Hepatocyte (in vitro differentiated cells): ENCODE data around the gene GOLGA1. TPM values are rescaled to one million over a fixed set of nuclear protein-coding genes. Genes with fewer than 3 reads are reported as not detected.
A peak's percentile ranks its signal among the peaks of the same experiment; 100 is the strongest.

Experiments used
- DNase-seq: peaks from one replicate; pipeline ENCODE4 v3.0.0-alpha.2; 2016; ENCODE audit warnings: low spot score
- H2AFZ ChIP-seq: fragments of 200-600 bp; sonication (generic); 2 replicates; pipeline ENCODE4 v1.6.0; 2016; ENCODE audit warnings: antibody characterized with exemption, mild to moderate bottlenecking
- H3K27ac ChIP-seq: fragments of 200-600 bp; sonication (generic); 2 replicates; pipeline ENCODE4 v1.5.1; 2016; ENCODE audit warnings: mild to moderate bottlenecking
- H3K27me3 ChIP-seq: fragments of 200-600 bp; sonication (generic); 2 replicates; pipeline ENCODE4 v1.6.1; 2016
- H3K36me3 ChIP-seq: fragments of 200-600 bp; sonication (generic); replicated peaks from 2 replicates; pipeline ENCODE4 v1.5.1; 2016; ENCODE audit warnings: low read depth; ENCODE audit not compliant: insufficient read depth
- H3K4me1 ChIP-seq: fragments of 200-600 bp; sonication (generic); 2 replicates; pipeline ENCODE4 v1.5.1; 2016; ENCODE audit warnings: mild to moderate bottlenecking, moderate library complexity; ENCODE audit not compliant: insufficient read depth
- H3K4me2 ChIP-seq: fragments of 200-600 bp; sonication (generic); 2 replicates; pipeline ENCODE4 v1.6.0; 2016
- H3K4me3 ChIP-seq: fragments of 200-600 bp; sonication (generic); 2 replicates; pipeline ENCODE4 v1.5.1; 2016; ENCODE audit warnings: mild to moderate bottlenecking
- H3K79me2 ChIP-seq: fragments of 200-600 bp; sonication (generic); 2 replicates; pipeline ENCODE4 v1.6.0; 2017; ENCODE audit warnings: mild to moderate bottlenecking
- H3K9me2 ChIP-seq: fragments of 200-600 bp; sonication (generic); replicated peaks from 2 replicates; pipeline ENCODE4 v1.6.0; 2017; ENCODE audit warnings: mild to moderate bottlenecking; ENCODE audit not compliant: insufficient read depth
- H3K9me3 ChIP-seq: fragments of 200-600 bp; sonication (generic); 2 replicates; pipeline ENCODE4 v1.5.1; 2016; ENCODE audit warnings: low read depth, mild to moderate bottlenecking
- H4K20me1 ChIP-seq: fragments of 200-600 bp; sonication (generic); 2 replicates; pipeline ENCODE4 v1.6.0; 2016; ENCODE audit warnings: mild to moderate bottlenecking; ENCODE audit not compliant: insufficient read depth, poor library complexity, severe bottlenecking
- CTCF ChIP-seq: fragments of 200-600 bp; sonication (generic); IDR thresholded peaks from 2 replicates; pipeline ENCODE4 v1.5.1; 2016; ENCODE audit warnings: antibody characterized with exemption, mild to moderate bottlenecking; ENCODE audit not compliant: poor library complexity
- EZH2 ChIP-seq: fragments of 200-600 bp; sonication (generic); IDR thresholded peaks from 2 replicates; pipeline ENCODE4 v1.6.1; 2016; ENCODE audit warnings: antibody characterized with exemption, mild to moderate bottlenecking, borderline replicate concordance
- EZH2phosphoT487 ChIP-seq: fragments of 200-600 bp; sonication (generic); IDR thresholded peaks from one replicate; pipeline ENCODE4 v1.6.1; 2018; ENCODE audit warnings: antibody characterized with exemption, mild to moderate bottlenecking, low read depth, moderate library complexity; ENCODE audit not compliant: unreplicated experiment, severe bottlenecking
- WGBS: methylation state at CpG from one replicate; pipeline ENCODE4 v1.1.6; 2016; ENCODE audit warnings: low lambda C conversion rate; ENCODE audit errors: missing lambda C conversion rate; 5-methylcytosine and 5-hydroxymethylcytosine counted together
- polyA plus RNA-seq: library from polyadenylated mRNA; unstranded; fragments of >200 nt; fragmentation: Nextera tagmentation; extraction: Ambion mirVana; gene quantifications from 2 replicates; pipeline ENCODE4 v1.2.1, GENCODE V29; 2016
- total RNA-seq: library from RNA; depleted of rRNA; stranded (reverse); fragments of >200 nt; gene quantifications from 2 replicates; pipeline ENCODE4 v1.2.3, GENCODE V29; 2014

The GOLGA1 gene
- total and polyA plus RNA-seq, 2 experiments from 2014 or later: 10.1 to 12.9 TPM

GRCh38 chr9:124908098-124908497 is 32.8 kb downstream of the GOLGA1 start:
- DNase-seq: no peak
- no peak overlapping the region for H2AFZ ChIP-seq
- H3K9me3 ChIP-seq: no peaks in the 10 kb centered on the region
- no peak overlapping the region for H3K4me2 ChIP-seq
- WGBS: 89% methylated on average over 2 of the region's 2 CpGs
- no peaks in the 10 kb centered on the region for H3K79me2 ChIP-seq
- no peaks in the 10 kb centered on the region for H3K36me3 ChIP-seq
- H3K27me3 ChIP-seq: no peaks in the 10 kb centered on the region
- H3K4me3 ChIP-seq: no peak overlapping the region
- no peak overlapping the region for H3K27ac ChIP-seq
- H3K4me1 ChIP-seq: peaks cover 8% of the 10 kb centered on the region
- no peaks in the 10 kb centered on the region for H4K20me1 ChIP-seq
- TF ChIP-seq CTCF (no peak), EZH2phosphoT487 (no peak), EZH2 (no peak)
- H3K9me2 ChIP-seq: no peaks in the 10 kb centered on the region

GRCh38 chr9:124906966-124907365 is 33.9 kb downstream of the GOLGA1 start:
- Histone ChIP-seq H4K20me1 (no peaks in the 10 kb centered on the region), H3K36me3 (no peaks in the 10 kb centered on the region), H3K9me3 (no peaks in the 10 kb centered on the region), H3K4me2 (no peak overlapping the region), H3K27me3 (no peaks in the 10 kb centered on the region), H3K9me2 (no peaks in the 10 kb centered on the region), H3K4me3 (no peak overlapping the region), H3K27ac (peak overlapping the region; percentile 52), H2AFZ (no peak overlapping the region), H3K4me1 (peaks cover 8% of the 10 kb centered on the region), H3K79me2 (no peaks in the 10 kb centered on the region)
- DNase-seq: no peak
- 50% methylated on average over 1 of the region's 1 CpG for WGBS
- TF ChIP-seq EZH2 (no peak), EZH2phosphoT487 (no peak), CTCF (no peak)

GRCh38 chr9:124899845-124900244 is 41.0 kb downstream of the GOLGA1 start:
- Histone ChIP-seq H4K20me1 (no peaks in the 10 kb centered on the region), H3K9me3 (no peaks in the 10 kb centered on the region), H3K9me2 (no peaks in the 10 kb centered on the region), H2AFZ (no peak overlapping the region), H3K4me2 (no peak overlapping the region), H3K27ac (no peak overlapping the region), H3K36me3 (no peaks in the 10 kb centered on the region), H3K79me2 (no peaks in the 10 kb centered on the region), H3K4me1 (peaks cover 7% of the 10 kb centered on the region), H3K4me3 (no peak overlapping the region), H3K27me3 (no peaks in the 10 kb centered on the region)
- WGBS: 96% methylated on average over 9 of the region's 9 CpGs
- DNase-seq: no peak
- TF ChIP-seq EZH2phosphoT487 (no peak), CTCF (no peak), EZH2 (no peak)
